Endodermal cell (in vitro differentiated cells): ENCODE results near the gene DOCK2. TPM values are rescaled to one million over a fixed set of nuclear protein-coding genes. Genes with fewer than 3 reads are reported as not detected.

Source experiments
- DNase-seq: peaks from one replicate; pipeline ENCODE4 v3.0.0-alpha.2; 2017
- H3K27ac ChIP-seq: 2 replicates; pipeline ENCODE4 v1.5.1; 2013; ENCODE audit warnings: mild to moderate bottlenecking, low read depth, low read length, moderate library complexity
- H3K27me3 ChIP-seq: 2 replicates; pipeline ENCODE4 v1.6.1; 2013; ENCODE audit warnings: mild to moderate bottlenecking, low read length, moderate library complexity; ENCODE audit not compliant: insufficient read depth, control insufficient read depth, poor library complexity, severe bottlenecking
- H3K36me3 ChIP-seq: 2 replicates; pipeline ENCODE4 v1.7.0; 2013; ENCODE audit warnings: mild to moderate bottlenecking, low read length, moderate library complexity; ENCODE audit not compliant: control insufficient read depth, insufficient read depth
- H3K4me1 ChIP-seq: one replicate; pipeline ENCODE4 v1.7.0; 2013; ENCODE audit warnings: low read length; ENCODE audit not compliant: control insufficient read depth, insufficient read depth
- H3K4me3 ChIP-seq: 2 replicates; pipeline ENCODE4 v1.5.1; 2013; ENCODE audit warnings: mild to moderate bottlenecking, low read length, moderate library complexity
- H3K9ac ChIP-seq: 2 replicates; pipeline ENCODE4 v1.6.1; 2013; ENCODE audit warnings: mild to moderate bottlenecking, low read length, moderate library complexity; ENCODE audit not compliant: poor library complexity, severe bottlenecking; ENCODE audit errors: extremely low read depth
- H3K9me3 ChIP-seq: 2 replicates; pipeline ENCODE4 v1.6.1; 2013; ENCODE audit warnings: mild to moderate bottlenecking, low read length, moderate library complexity; ENCODE audit not compliant: control insufficient read depth
- H3K27ac Mint-ChIP-seq: 2 replicates; pipeline ENCODE4 v1.8.0; 2020; ENCODE audit warnings: mixed read lengths
- H3K27me3 Mint-ChIP-seq: 2 replicates; pipeline ENCODE4 v1.8.0; 2021; ENCODE audit warnings: mild to moderate bottlenecking, mixed read lengths; ENCODE audit not compliant: insufficient read depth
- H3K36me3 Mint-ChIP-seq: 2 replicates; pipeline ENCODE4 v1.8.0; 2020; ENCODE audit warnings: low read depth, mixed read lengths
- H3K4me1 Mint-ChIP-seq: 2 replicates; pipeline ENCODE4 v1.8.0; 2020; ENCODE audit warnings: mixed read lengths
- H3K4me3 Mint-ChIP-seq: 2 replicates; pipeline ENCODE4 v1.8.0; 2020; ENCODE audit warnings: mild to moderate bottlenecking, moderate library complexity, mixed read lengths
- H3K9me3 Mint-ChIP-seq: 2 replicates; pipeline ENCODE4 v1.8.0; 2020; ENCODE audit warnings: mild to moderate bottlenecking, mixed read lengths
- CTCF ChIP-seq: fragments of 200-600 bp; sonication (generic); conservative IDR thresholded peaks from 2 replicates; pipeline ENCODE4 v1.5.0; 2021; ENCODE audit warnings: antibody characterized with exemption, mild to moderate bottlenecking
- WGBS, 2 experiments: methylation state at CpG; one replicate each; pipeline versions ENCODE4 v1.1.5 to v1.1.7; 2013; ENCODE audit warnings: missing lambda C conversion rate in 2 of 2, mixed read lengths in 1 of 2; ENCODE audit not compliant: insufficient coverage in 1 of 2, insufficient read length in 1 of 2; 5-methylcytosine and 5-hydroxymethylcytosine counted together
- total RNA-seq, 2 donors: library from RNA; stranded (reverse); fragmentation: NEBNext Ultra II Directional in 1 of 2; extraction: Animal tissue kit (Norgen Biotek cat#: 25700) in 1 of 2; gene quantifications; 2 replicates in 1 of 2; 3 replicates in 1 of 2; pipeline ENCODE4 v1.2.1, GENCODE V29; 2021

The DOCK2 gene
- total RNA-seq, 2 donors from 2014 or later: 2.6 to 3.9 TPM

GRCh38 chr5:169634606-169635005 is 2.5 kb upstream of the DOCK2 start:
- H3K27ac ChIP-seq: no peak overlapping the region
- no peak overlapping the region for H3K4me3 Mint-ChIP-seq
- peaks cover 9% of the 10 kb centered on the region for H3K9me3 Mint-ChIP-seq
- no peak for TF ChIP-seq CTCF
- no peaks in the 10 kb centered on the region for H3K36me3 ChIP-seq
- H3K36me3 Mint-ChIP-seq: no peaks in the 10 kb centered on the region
- H3K9ac ChIP-seq: no peak overlapping the region
- H3K27ac Mint-ChIP-seq: no peak overlapping the region
- 100% methylated on average over 1 of the region's 1 CpG; no CpG with 5 or more reads in 1 of the 2 experiments for WGBS, 2 experiments
- H3K9me3 ChIP-seq: peaks cover 16% of the 10 kb centered on the region
- no peaks in the 10 kb centered on the region for H3K4me1 Mint-ChIP-seq
- peaks cover 39% of the 10 kb centered on the region for H3K27me3 Mint-ChIP-seq
- H3K27me3 ChIP-seq: peaks cover 14% of the 10 kb centered on the region
- no peak overlapping the region for H3K4me3 ChIP-seq
- DNase-seq: no peak
- H3K4me1 ChIP-seq: no peaks in the 10 kb centered on the region

- no peak overlapping the region for H3K27ac Mint-ChIP-seq
- Histone ChIP-seq H3K4me1 (no peaks in the 10 kb centered on the region), H3K4me3 (no peak overlapping the region), H3K27me3 (peaks cover 14% of the 10 kb centered on the region), H3K9me3 (peaks cover 20% of the 10 kb centered on the region), H3K9ac (no peak overlapping the region), H3K27ac (no peak overlapping the region), H3K36me3 (no peaks in the 10 kb centered on the region)
- WGBS, 2 experiments: 97% methylated on average over 1 of the region's 1 CpG; no CpG with 5 or more reads in 1 of the 2 experiments
- no peak for DNase-seq
- peaks cover 12% of the 10 kb centered on the region for H3K9me3 Mint-ChIP-seq
- H3K27me3 Mint-ChIP-seq: peaks cover 43% of the 10 kb centered on the region
- H3K4me1 Mint-ChIP-seq: no peaks in the 10 kb centered on the region
- no peaks in the 10 kb centered on the region for H3K36me3 Mint-ChIP-seq
- peak overlapping the region; percentile 62 for H3K4me3 Mint-ChIP-seq
- no peak for TF ChIP-seq CTCF
These were observed 1.1 kb upstream of the DOCK2 start for GRCh38 chr5:169635936-169636335.

GRCh38 chr5:169636477-169637084 is 494 bp upstream of the DOCK2 start:
- Histone ChIP-seq H3K9me3 (peaks cover 20% of the 10 kb centered on the region), H3K36me3 (no peaks in the 10 kb centered on the region), H3K9ac (no peak overlapping the region), H3K27me3 (peaks cover 14% of the 10 kb centered on the region), H3K4me3 (peak overlapping the region; percentile 30), H3K4me1 (no peaks in the 10 kb centered on the region), H3K27ac (no peak overlapping the region)
- H3K27ac Mint-ChIP-seq: no peak overlapping the region
- H3K27me3 Mint-ChIP-seq: peaks cover 48% of the 10 kb centered on the region
- H3K4me3 Mint-ChIP-seq: peak overlapping the region; percentile 62
- H3K9me3 Mint-ChIP-seq: peaks cover 12% of the 10 kb centered on the region
- no peaks in the 10 kb centered on the region for H3K4me1 Mint-ChIP-seq
- 77 to 85% methylated on average over 7 to 23 of the region's 23 CpGs for whole genome bisulfite sequencing, 2 experiments
- no peak for DNase-seq
- no peaks in the 10 kb centered on the region for H3K36me3 Mint-ChIP-seq
- TF ChIP-seq CTCF: no peak
